ENCODE results near the gene MYRFL. TPM values are rescaled to one million over a fixed set of nuclear protein-coding genes. Genes with fewer than 3 reads are reported as not detected.
"Not testable (repeated sequence)": the region's sequence is repeated elsewhere in the genome, so short reads cannot be mapped to it uniquely, and the experiment has no call there.

Gene MYRFL
- total RNA-seq, 1 experiment from 2014 or later, result 1.3 TPM

DNA sequence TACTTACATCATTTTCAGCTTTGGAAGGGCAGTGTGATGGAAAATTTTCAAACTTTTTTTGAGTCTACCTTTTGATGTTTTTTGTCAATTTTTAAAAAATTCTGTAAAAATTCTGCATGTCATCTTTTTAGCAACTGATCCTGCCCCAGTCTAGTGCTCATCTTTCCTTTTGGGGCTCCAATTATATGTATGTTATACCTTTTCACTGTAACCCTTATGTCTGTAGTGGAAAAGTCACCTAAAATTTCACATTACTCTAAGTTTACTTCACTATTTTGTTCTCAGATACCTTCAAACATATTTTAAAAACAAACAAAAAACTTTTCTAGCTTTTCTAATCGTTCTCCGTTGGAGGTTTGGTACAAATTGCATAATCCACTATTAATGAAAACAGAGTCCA, 32.5 kb upstream of the MYRFL start:
- H3K4me1 Mint-ChIP-seq, result no peaks in the 10 kb centered on the region
- no peak overlapping the region for H3K4me3 Mint-ChIP-seq
- H3K36me3 Mint-ChIP-seq, result peaks cover 67% of the 10 kb centered on the region
- ChIA-PET POLR2A (no interaction called here), CTCF (no interaction called here)
- H3K27ac Mint-ChIP-seq, result no peak overlapping the region
- H3K27me3 Mint-ChIP-seq (ENCODE audit: low read depth), result no peaks in the 10 kb centered on the region
- H3K9me3 Mint-ChIP-seq, result peaks cover 45% of the 10 kb centered on the region
- DNase-seq (ENCODE audit: low spot score) (no peak), ATAC-seq (no peak)
- TF ChIP-seq ZNF121 (CRISPR knock-in tag; IDR thresholded peaks at IDR 0.05) (no peak), ELF4 (CRISPR knock-in tag; IDR thresholded peaks at IDR 0.05; ENCODE audit: low read depth) (no peak), SP1 (CRISPR knock-in tag; conservative IDR thresholded peaks at IDR 0.05) (no peak), JAZF1 (CRISPR knock-in tag; IDR thresholded peaks at IDR 0.05) (no peak), RELA (CRISPR knock-in tag; IDR thresholded peaks at IDR 0.05; ENCODE audit: borderline replicate concordance) (no peak), RORB (CRISPR knock-in tag; IDR thresholded peaks at IDR 0.05) (no peak), AR (CRISPR knock-in tag; IDR thresholded peaks at IDR 0.05) (no peak), GTF2I (CRISPR knock-in tag; conservative IDR thresholded peaks at IDR 0.05) (no peak), JUN (CRISPR knock-in tag; IDR thresholded peaks at IDR 0.05) (no peak), ZNF138 (CRISPR knock-in tag; conservative IDR thresholded peaks at IDR 0.05) (no peak), ZNF232 (CRISPR knock-in tag; IDR thresholded peaks at IDR 0.05) (no peak), FOXP1 (CRISPR knock-in tag; IDR thresholded peaks at IDR 0.05; ENCODE audit: borderline replicate concordance) (no peak), TEAD4 (CRISPR knock-in tag; IDR thresholded peaks at IDR 0.05) (no peak)
- TF ChIP-seq, protein P1, sequence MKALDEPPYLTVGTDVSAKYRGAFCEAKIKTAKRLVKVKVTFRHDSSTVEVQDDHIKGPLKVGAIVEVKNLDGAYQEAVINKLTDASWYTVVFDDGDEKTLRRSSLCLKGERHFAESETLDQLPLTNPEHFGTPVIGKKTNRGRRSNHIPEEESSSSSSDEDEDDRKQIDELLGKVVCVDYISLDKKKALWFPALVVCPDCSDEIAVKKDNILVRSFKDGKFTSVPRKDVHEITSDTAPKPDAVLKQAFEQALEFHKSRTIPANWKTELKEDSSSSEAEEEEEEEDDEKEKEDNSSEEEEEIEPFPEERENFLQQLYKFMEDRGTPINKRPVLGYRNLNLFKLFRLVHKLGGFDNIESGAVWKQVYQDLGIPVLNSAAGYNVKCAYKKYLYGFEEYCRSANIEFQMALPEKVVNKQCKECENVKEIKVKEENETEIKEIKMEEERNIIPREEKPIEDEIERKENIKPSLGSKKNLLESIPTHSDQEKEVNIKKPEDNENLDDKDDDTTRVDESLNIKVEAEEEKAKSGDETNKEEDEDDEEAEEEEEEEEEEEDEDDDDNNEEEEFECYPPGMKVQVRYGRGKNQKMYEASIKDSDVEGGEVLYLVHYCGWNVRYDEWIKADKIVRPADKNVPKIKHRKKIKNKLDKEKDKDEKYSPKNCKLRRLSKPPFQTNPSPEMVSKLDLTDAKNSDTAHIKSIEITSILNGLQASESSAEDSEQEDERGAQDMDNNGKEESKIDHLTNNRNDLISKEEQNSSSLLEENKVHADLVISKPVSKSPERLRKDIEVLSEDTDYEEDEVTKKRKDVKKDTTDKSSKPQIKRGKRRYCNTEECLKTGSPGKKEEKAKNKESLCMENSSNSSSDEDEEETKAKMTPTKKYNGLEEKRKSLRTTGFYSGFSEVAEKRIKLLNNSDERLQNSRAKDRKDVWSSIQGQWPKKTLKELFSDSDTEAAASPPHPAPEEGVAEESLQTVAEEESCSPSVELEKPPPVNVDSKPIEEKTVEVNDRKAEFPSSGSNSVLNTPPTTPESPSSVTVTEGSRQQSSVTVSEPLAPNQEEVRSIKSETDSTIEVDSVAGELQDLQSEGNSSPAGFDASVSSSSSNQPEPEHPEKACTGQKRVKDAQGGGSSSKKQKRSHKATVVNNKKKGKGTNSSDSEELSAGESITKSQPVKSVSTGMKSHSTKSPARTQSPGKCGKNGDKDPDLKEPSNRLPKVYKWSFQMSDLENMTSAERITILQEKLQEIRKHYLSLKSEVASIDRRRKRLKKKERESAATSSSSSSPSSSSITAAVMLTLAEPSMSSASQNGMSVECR (CRISPR knock-in tag; IDR thresholded peaks at IDR 0.05; ENCODE audit: borderline replicate concordance), result no peak
- TF ChIP-seq, protein P2, sequence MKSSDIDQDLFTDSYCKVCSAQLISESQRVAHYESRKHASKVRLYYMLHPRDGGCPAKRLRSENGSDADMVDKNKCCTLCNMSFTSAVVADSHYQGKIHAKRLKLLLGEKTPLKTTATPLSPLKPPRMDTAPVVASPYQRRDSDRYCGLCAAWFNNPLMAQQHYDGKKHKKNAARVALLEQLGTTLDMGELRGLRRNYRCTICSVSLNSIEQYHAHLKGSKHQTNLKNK (CRISPR knock-in tag; IDR thresholded peaks at IDR 0.05), result no peak
- TF ChIP-seq, protein P3, sequence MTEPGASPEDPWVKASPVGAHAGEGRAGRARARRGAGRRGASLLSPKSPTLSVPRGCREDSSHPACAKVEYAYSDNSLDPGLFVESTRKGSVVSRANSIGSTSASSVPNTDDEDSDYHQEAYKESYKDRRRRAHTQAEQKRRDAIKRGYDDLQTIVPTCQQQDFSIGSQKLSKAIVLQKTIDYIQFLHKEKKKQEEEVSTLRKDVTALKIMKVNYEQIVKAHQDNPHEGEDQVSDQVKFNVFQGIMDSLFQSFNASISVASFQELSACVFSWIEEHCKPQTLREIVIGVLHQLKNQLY (CRISPR knock-in tag; IDR thresholded peaks at IDR 0.05), result no peak

DNA sequence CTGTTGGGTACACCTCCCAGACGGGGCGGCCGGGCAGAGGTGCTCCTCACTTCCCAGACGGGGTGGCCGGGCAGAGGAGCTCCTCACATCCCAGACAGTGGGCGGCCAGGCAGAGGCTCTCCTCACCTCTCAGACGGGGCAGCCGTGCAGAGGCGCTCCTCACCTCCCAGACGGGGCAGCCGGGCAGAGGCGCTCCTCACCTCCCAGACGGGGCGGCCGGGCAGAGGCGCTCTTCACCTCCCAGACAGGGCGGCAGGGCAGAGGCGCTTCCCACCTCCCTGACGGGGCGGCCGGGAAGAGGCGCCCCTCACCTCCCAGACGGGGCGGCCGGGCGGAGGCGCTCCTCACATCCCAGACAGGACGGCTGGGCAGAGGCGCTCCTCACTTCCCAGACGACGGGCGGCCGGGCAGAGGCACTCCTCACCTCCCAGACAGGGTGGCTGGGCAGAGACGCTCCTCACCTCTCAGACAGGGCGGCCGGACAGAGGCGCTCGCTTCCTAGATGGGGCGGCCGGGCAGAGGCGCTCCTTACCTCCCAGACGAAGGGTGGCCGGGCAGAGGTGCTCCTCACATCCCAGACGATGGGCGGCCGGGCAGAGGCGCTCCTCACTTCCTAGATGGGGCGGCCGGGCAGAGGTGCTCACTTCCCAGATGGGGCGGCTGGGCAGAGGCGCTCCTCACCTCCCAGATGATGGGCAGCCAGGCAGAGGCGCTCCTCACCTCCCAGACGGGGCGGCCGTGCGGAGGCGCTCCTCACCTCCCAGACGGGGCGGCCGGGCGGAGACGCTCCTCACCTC, 17.7 kb upstream of the MYRFL start:
- CTCF ChIA-PET; DNase-seq (ENCODE audit: low spot score); H3K4me1 Mint-ChIP-seq; POLR2A ChIA-PET; H3K4me3 Mint-ChIP-seq; ATAC-seq; H3K27ac Mint-ChIP-seq: not testable (repeated sequence)
- H3K9me3 Mint-ChIP-seq, result peaks cover 52% of the 10 kb centered on the region
- H3K36me3 Mint-ChIP-seq, result peaks cover 80% of the 10 kb centered on the region
- peaks cover 12% of the 10 kb centered on the region for H3K27me3 Mint-ChIP-seq (ENCODE audit: low read depth)

All from WTC11 (cell line).